GM19395 (cell line): Measurements from ENCODE around the gene MAGEB17.
"Not testable (repeated sequence)": the region's sequence is repeated elsewhere in the genome, so short reads cannot be mapped to it uniquely, and the experiment has no call there.

Experiments used
- ATAC-seq: cut with Tn5 transposase; IDR thresholded peaks from one replicate; pipeline ENCODE4 v1.9.1; 2021; ENCODE audit warnings: mild to moderate bottlenecking, moderate library complexity; ENCODE audit not compliant: unreplicated experiment

Gene MAGEB17, protein sequence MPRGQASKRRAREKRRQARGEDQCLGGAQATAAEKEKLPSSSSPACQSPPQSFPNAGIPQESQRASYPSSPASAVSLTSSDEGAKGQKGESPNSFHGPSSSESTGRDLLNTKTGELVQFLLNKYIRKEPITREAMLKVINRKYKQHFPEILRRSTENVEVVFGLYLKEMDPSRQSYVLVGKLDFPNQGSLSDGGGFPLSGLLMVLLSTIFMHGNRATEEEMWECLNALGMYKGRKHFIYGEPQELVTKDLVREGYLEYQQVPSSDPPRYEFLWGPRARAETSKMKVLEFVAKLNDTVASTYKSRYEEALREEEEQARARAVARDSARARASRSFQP

GRCh38 chrX:16167181-16167580 is at the start of gene MAGEB17:
MAGEB17 (plus strand) TSS chrX:16167481; CDS start chrX:16170383, 2,902 bp downstream.
- no peak for ATAC-seq

- peak; percentile 90 for ATAC-seq
Observed at GRCh38 chrX:16119353-16120220, 47.7 kb upstream of the MAGEB17 start.

DNA sequence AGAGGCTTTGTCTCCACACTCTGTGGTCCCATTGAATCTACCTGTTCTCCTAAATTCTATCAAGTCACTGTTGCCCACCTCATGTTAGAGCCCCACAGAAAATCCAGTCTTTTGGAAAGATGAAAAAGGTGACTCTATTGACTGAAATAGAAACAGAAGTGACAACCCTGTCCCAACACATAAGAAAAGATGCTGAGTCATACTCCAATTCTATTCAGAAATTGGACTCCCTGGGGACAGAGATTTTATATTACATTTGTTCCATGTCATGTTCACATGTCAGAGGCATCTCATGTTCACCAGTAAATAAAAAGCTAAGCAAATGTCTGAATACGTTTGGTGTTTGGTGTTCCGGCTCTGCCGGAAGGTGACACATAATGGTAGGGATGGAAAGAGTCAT is 46.9 kb upstream of the MAGEB17 start:
- no peak for ATAC-seq

DNA sequence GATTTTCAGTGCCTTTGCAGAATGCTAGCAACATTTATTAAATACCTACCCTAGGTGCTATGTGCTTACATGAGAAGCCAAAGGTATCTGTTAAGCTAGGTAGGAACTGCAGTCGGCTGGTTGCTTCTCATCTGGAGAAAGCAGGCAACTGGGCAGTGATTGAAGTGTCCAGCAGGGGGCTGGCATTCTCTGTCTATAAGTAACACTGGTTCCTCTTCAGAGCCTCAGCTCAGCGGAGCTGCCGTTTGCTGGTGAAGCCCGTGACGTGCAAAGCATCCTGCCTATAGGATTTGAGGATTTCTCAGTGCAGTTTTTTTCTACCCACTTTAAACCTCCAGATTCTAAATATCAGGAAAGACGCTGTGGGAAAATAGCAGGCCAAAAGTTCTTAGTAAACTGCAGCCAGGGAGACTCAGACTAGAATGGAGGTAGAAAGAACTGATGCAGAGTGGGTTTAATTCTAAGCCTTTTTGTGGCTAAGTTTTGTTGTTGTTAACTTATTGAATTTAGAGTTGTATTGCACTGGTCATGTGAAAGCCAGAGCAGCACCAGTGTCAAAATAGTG is 44.0 kb upstream of the MAGEB17 start, which contains the start of gene GRPR:
GRPR (plus strand) TSS at position 344 of the 565 bp plus-strand sequence. CDS start 389 bp downstream, outside the sequence.
- peak; percentile 62 for ATAC-seq

GRCh38 chrX:16124201-16124600 is 43.1 kb upstream of the MAGEB17 start:
- no peak for ATAC-seq

GRCh38 chrX:16125520-16126149 is 41.6 kb upstream of the MAGEB17 start:
- ATAC-seq: no peak

DNA sequence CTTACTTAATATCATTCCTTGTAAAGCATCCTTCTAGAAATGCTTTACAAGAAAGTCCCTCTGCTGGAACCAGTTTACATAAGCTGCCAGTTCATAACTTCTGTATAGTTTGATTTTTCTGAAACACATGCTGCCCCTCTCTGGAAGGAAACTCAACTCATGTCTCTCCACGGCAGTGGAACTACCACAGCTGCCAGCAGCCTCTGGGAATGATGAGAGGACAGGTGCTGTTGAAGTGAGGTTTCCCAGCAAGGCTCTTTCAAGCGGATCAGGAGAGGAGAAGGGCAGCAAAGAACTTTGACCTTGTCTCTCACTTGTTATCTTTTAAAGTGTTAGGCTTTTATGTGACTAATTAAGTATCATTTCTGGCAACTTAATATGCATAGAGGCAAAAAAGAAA is 36.6 kb upstream of the MAGEB17 start:
- no peak for ATAC-seq

- ATAC-seq: no peak
Observed at GRCh38 chrX:16134936-16135335, 32.3 kb upstream of the MAGEB17 start.

DNA sequence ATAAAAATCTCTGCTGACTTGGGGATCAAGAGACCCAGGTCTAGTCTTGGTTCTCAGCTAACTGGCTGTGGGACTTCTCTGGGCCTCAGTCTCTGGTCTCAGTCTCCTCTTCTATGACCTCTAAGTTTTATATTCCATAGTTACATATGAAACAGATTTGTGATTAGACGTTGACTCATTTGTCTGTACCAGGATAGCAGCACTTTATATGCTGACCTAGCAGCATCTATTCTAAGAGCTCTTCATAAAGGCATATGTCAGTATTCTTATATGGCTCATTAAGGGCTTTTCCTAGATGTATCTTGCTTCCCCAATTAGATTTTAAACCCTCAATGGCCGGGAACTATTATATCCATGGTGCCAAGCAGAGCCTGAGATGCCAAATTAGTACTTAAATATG is 31.2 kb upstream of the MAGEB17 start:
- no peak for ATAC-seq

GRCh38 chrX:16137416-16138107 is 29.7 kb upstream of the MAGEB17 start:
- peak; percentile 88 for ATAC-seq

DNA sequence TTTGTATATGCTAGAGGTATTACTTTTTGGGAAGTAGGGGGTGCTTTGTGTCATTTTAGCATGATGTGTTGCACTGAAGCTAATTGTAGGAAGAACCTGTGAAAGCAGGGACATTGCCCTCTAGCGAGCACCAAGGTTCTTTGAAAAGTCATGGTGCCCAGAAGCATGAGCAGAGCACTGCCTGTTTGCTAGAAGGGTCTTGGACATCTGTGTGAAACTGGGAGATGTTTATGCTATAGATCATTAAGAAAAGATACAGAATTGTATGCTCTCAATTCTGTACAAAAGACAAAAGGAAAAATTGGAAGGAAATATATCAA is 29.2 kb upstream of the MAGEB17 start:
- peak; percentile 46 for ATAC-seq

- ATAC-seq: no peak
Observed at GRCh38 chrX:16140448-16140847, 26.8 kb upstream of the MAGEB17 start.

DNA sequence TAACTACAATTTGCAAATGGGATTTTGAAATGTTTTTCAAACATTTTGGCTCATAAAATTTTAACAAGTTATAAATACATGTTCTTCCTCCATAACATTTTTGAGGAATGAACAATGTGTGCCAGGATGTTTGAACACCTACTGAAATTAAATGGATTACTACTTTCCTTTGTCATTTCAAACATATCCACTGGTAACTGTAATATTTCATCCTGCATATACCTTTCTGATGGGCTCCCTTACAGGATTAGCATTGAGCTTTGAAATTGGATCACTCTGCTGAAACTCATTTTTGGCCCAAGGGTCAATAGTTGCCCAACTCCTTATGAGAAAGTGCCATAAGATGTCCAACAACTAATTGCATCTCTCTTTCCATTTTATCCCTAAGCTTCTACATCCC is 26.3 kb upstream of the MAGEB17 start:
- ATAC-seq: no peak

- no peak for ATAC-seq
Observed at GRCh38 chrX:16141422-16142245, 25.6 kb upstream of the MAGEB17 start.

- ATAC-seq: no peak
Observed at GRCh38 chrX:16142246-16142558, 25.1 kb upstream of the MAGEB17 start.

GRCh38 chrX:16143968-16144367 is 23.3 kb upstream of the MAGEB17 start:
- ATAC-seq: no peak

GRCh38 chrX:16144420-16144819 is 22.9 kb upstream of the MAGEB17 start:
- ATAC-seq: no peak

DNA sequence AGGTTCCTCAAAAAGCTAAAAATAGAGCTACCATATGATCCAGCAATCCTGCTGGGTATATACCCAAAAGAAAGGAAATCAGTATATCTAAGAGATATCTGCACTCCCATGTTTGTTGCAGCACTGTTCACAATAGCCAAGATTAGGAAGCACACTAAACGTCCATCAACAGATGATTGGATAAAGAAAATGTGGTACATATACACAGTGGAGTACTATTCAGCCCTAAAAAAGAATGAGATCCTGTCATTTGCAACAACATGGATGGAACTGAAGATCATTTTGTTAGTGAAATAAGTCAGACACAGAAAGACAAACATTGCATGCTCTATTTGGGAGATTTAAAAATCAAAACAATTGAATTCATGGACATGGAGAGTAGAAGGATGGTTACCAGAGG is 22.2 kb upstream of the MAGEB17 start:
- ATAC-seq: not testable (repeated sequence)

DNA sequence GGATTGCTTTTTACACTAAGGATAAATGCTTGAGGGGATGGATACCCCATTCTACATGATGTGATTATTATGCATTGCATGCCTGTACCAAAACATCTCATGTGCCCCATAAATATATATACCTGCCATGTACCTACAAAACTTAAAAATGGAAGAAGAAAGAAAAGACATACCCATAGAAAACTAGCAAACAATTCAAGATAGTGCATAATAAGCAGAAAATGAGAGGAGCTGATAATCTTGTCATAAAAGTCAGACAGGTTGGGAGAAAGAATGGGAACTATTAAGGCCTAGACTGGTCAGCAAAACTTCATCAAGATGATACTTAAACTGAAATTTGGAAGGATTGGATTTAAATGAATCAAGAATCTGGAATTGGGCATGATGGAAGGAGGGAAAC is 21.6 kb upstream of the MAGEB17 start:
- no peak for ATAC-seq

GRCh38 chrX:16148896-16149295 is 18.4 kb upstream of the MAGEB17 start:
- no peak for ATAC-seq
